Endothelial cell of umbilical vein (primary cell): ENCODE measurements around the gene CARD10.

Experiments used
- EZH2 ChIP-seq: IDR thresholded peaks from 2 replicates; pipeline ENCODE4 v1.6.1; 2012; ENCODE audit warnings: borderline replicate concordance, low read depth, mild to moderate bottlenecking, moderate library complexity, low read length, inconsistent platforms; ENCODE audit not compliant: severe bottlenecking
- GATA2 ChIP-seq: IDR thresholded peaks from 2 replicates; pipeline ENCODE4 v1.7.0; 2011; ENCODE audit warnings: low read depth, mild to moderate bottlenecking, moderate library complexity, mixed read lengths, low read length; ENCODE audit not compliant: insufficient read length, insufficient read depth
- JUN ChIP-seq: IDR thresholded peaks from 2 replicates; pipeline ENCODE4 v1.6.1; 2011; ENCODE audit warnings: borderline replicate concordance, low read depth; ENCODE audit not compliant: insufficient read length, insufficient read depth
- POLR2A ChIP-seq: IDR thresholded peaks from 2 replicates; pipeline ENCODE4 v1.6.1; 2012; ENCODE audit warnings: low read depth, mild to moderate bottlenecking, control low read depth, low read length
- POLR2AphosphoS5 ChIP-seq: IDR thresholded peaks from 2 replicates; pipeline ENCODE4 v1.6.1; 2012; ENCODE audit warnings: low read depth, mild to moderate bottlenecking, control low read depth, low read length, moderate library complexity; ENCODE audit not compliant: insufficient read depth
- TF ChIP-seq, protein P1 (sequence below), 2 donors: IDR thresholded peaks; 1 replicate in 1 of 2; 2 replicates in 1 of 2; pipeline ENCODE4 v1.5.1; 2011; ENCODE audit warnings: low read length in 2 of 2, mild to moderate bottlenecking in 2 of 2, moderate library complexity in 2 of 2, control low read depth in 1 of 2, inconsistent platforms in 1 of 2, low read depth in 1 of 2; ENCODE audit not compliant: insufficient read depth in 1 of 2; ENCODE audit errors: extremely low read depth in 1 of 2
- TF ChIP-seq, protein P2 (sequence below): IDR thresholded peaks from 2 replicates; pipeline ENCODE4 v1.6.1; 2011; ENCODE audit not compliant: insufficient read depth, insufficient read length

DNA sequence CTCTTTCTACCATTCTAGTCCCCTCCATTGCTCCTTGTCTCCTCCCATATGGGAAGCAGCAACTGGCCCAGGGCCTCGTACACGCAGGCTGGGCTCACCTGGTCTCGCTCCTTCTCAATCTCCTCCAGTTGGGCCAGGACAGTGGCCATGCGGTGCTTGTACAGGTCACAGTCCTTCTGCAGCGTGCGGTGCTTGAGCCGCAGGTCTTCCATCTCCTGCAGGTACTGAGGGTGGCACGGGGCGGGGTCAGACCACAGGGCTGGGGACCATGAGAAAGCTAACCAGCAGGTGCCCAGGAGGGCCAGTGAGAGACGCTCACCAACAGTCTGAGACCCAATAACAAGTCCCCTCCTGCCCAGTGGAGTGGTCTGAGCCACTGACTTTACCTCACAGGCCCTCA is 11.5 kb downstream of the CARD10 start:
- TF ChIP-seq, protein P1, sequence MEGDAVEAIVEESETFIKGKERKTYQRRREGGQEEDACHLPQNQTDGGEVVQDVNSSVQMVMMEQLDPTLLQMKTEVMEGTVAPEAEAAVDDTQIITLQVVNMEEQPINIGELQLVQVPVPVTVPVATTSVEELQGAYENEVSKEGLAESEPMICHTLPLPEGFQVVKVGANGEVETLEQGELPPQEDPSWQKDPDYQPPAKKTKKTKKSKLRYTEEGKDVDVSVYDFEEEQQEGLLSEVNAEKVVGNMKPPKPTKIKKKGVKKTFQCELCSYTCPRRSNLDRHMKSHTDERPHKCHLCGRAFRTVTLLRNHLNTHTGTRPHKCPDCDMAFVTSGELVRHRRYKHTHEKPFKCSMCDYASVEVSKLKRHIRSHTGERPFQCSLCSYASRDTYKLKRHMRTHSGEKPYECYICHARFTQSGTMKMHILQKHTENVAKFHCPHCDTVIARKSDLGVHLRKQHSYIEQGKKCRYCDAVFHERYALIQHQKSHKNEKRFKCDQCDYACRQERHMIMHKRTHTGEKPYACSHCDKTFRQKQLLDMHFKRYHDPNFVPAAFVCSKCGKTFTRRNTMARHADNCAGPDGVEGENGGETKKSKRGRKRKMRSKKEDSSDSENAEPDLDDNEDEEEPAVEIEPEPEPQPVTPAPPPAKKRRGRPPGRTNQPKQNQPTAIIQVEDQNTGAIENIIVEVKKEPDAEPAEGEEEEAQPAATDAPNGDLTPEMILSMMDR (IDR thresholded peaks at IDR 0.05; ENCODE audit: extremely low read depth in 1 of 2, insufficient read depth in 1 of 2, low read depth in 1 of 2, low read length in 2 of 2) = no peak
- TF ChIP-seq JUN (no peak), POLR2A (no peak), EZH2 (no peak), POLR2AphosphoS5 (no peak), GATA2 (no peak)
- TF ChIP-seq, protein P2, sequence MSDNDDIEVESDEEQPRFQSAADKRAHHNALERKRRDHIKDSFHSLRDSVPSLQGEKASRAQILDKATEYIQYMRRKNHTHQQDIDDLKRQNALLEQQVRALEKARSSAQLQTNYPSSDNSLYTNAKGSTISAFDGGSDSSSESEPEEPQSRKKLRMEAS = no peak
